Urothelium cell line (cell line): ENCODE results near the gene CFI.

ENCODE experiments used
- DNase-seq: peaks from one replicate; pipeline ENCODE4 v3.0.0; 2011; ENCODE audit warnings: low spot score, mixed read lengths
- FAIRE-seq: peaks from 2 replicates; lab custom pipeline; 2011; peaks lifted over from hg19 to GRCh38; lab: Jason Lieb, UNC

The CFI gene

GRCh38 chr4:109735566-109736365 is 66.0 kb downstream of the CFI start:
- no peak for FAIRE-seq
- DNase-seq, result no peak

- no peak for DNase-seq
- no peak for FAIRE-seq
These were observed 68.1 kb downstream of the CFI start for GRCh38 chr4:109733728-109734127.

- no peak for DNase-seq
- FAIRE-seq, result no peak
These were observed 70.9 kb downstream of the CFI start for GRCh38 chr4:109730619-109731545.

GRCh38 chr4:109729718-109730618 is 71.8 kb downstream of the CFI start, which contains the start of gene PLA2G12A:
TSS of gene PLA2G12A (minus strand) at chr4:109730070. CDS start at chr4:109729809, 261 bp downstream.
- DNase-seq (peak; percentile 92), FAIRE-seq (peak; percentile 37)

DNA sequence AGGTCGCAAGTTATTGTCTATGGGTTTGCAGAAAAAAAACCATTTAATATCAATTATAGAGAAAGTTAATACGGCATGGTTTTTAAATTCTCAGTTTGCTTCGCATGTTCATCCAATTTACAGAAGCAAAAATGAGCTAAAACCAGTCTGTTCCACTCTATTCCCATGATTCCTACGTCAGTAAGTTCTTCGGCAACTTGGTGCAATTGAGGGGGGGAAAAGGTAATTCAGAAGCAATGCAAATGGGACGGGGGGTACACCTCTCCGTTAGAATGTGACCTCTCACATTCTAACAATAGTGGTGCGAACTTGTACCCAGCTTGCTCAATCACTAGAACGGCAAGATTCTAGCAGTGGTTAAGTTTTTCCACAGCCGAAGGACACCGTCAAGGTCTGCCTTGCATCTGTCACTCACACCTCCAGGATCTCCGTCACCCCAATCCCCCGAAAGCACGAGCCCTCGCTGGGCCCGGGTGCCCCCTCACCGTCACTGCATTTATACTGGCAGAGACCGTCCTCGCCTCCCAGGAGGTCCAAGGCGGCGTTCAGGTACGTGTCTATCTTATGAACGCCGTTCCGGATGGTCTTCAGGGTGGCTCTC is 72.6 kb downstream of the CFI start:
- DNase-seq (peak; percentile 12), FAIRE-seq (no peak)

GRCh38 chr4:109728385-109728784 is 73.4 kb downstream of the CFI start:
- DNase-seq (no peak), FAIRE-seq (no peak)

DNA sequence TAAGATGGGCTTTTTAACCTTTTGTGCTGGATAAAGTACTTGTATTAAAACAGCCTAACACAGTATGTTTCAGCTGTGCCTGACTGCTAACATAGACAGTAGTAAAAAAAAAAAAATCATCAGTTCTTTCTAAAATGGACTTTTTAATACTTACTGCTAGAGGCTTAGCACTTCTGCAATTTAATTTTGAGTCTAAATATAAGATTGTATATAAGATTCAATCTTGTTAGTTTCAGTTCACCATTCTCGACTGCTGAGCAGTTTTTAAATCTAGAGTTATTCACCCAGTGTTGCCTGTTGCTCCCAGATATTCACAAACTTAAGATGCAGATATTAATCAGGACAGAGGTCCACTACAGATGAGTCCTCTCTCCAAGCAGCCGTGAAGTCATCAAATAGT is 78.7 kb downstream of the CFI start:
- FAIRE-seq (no peak), DNase-seq (no peak)

- DNase-seq, result no peak
- FAIRE-seq, result no peak
These were observed 79.4 kb downstream of the CFI start for GRCh38 chr4:109722357-109722756.

DNA sequence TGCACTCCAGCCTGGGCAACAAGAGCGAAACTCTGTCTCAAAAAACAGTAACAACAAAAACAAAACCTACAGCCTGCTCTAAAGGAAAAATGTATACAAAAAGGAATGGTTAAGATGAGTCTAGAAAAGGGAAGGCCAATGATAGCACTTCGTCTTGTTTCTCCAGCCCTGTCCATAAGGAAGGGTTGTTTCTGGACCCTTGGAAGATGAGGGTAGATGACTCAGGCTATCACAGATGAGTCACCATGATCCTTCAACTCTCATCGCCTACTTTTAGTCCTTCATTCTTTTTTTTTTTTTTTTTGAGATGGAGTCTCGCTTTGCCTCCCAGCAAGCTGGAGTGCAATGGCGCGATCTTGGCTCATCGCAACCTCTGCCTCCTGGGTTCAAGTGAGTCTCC is 80.8 kb downstream of the CFI start:
- DNase-seq (peak; percentile 58), FAIRE-seq (no peak)

DNA sequence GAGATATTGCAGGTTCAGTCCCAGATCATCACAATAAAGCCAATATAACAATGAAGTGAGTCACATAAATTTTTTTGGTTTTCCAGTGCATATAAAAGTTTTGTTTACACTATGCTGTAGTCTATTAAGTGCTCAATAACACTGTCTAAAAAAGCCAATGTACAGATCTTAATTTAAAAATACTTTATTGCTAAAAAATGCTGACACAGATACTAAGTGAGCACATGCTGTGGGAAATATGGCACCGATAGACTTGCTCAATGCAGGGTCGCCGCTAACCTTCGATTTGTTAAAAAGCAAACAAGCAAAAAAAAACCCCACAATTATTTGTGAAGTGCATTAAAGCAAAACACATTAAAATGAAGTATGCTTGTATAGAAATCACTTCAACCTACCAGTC is 82.2 kb downstream of the CFI start:
- DNase-seq (no peak), FAIRE-seq (no peak)

- DNase-seq (no peak), FAIRE-seq (no peak)
These were observed 83.0 kb downstream of the CFI start for GRCh38 chr4:109718759-109719158.

GRCh38 chr4:109713500-109713899 is 88.3 kb downstream of the CFI start:
- no peak for FAIRE-seq
- DNase-seq, result no peak

DNA sequence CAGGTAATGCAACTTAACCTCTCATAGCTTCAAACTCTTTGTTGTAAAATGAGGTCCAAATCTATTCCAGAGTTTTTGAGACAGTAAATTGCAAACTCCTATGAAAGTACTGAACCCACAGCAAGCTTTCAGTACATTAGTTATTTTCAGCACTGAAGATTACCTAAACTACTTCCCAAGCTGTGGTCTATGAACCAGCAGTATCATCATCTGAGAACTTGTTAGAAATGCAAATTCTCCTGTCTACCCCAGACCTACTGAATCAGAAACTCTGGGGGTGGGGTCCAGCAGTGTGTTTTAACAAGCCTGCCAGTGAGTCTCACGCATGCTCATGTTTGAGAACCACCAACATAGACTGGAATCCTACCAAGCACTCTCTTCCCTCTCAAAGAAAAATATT is 92.8 kb downstream of the CFI start:
- FAIRE-seq (no peak), DNase-seq (no peak)

- FAIRE-seq (no peak), DNase-seq (no peak)
These were observed 93.4 kb downstream of the CFI start for GRCh38 chr4:109708435-109708834.

DNA sequence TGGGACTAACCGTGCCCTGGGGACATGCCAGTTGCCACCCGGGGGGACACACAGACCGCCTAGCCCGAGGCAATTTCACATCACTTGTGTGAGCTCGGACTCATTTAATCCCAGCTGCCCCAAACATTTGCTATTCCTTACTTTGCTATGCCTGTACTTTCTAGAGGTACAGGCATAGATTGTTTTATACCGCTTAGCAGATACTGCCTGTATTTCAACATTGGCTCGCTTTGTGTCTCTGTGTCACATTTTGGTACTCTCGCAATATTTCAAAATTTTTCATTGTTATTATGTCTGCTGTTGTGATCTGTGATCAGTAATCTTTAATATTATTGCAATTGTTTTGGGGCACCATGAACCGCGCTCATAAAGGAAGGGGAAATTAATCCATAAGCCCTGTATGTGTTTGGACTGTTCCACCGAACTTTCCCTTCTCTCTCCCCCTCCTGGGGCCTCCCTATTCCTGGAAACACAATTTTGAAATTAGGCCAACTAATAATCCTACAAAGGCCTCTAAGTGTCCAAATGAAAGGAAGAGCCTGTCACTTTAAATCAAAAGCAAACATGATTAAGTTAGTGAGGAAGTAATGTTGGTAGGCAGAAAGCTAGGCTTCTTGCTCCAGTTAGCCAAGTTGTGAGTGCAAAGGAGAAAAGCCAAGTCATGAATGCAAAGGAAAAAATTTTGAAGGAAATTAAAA is 98.0 kb downstream of the CFI start:
- no peak for FAIRE-seq
- DNase-seq, result no peak

GRCh38 chr4:109702950-109703663 is 98.7 kb downstream of the CFI start, which contains the start of gene CASP6:
TSS of gene CASP6 (minus strand) at chr4:109703445. CDS start at chr4:109703395, 50 bp downstream.
- DNase-seq (peak; percentile 78), FAIRE-seq (no peak)

DNA sequence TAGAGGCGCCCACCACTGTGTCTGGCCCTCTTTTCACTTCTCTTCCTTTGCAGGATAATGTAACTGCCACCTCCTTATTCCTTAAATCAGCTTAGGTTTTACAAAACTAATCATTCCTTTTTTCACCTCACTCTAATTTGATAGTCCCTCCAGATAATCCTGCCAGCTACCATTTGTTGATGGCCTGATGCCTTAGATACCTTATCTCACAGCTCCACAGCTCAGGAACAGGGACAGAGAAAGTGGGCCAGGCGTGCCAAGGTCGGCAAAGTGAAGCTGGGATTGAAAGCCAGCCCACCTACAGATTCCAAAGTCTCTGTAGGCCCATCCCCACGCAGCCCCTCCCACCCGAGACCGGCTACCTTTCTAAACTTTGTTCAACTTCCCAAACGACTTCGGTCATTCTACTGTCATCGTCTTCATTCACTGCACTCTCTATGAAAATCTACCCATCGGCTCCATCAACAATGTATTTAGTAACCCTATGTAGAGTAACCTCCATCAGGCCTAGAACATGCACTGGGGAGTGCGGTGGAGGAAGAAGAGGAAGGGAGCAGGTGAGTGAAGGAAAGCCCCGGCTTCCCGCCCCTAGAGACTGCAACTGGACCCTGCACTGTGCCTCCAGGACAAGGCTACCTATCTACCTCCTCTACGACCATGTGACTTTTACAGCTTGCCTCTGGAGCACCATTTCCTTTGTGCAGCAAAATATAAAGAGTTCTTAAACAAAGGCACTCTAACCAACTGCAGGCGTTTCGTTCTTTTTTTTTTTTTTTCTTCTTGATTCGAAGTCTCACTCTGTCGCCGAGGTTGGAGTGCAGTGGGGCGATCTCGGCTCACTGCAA is 100.0 kb downstream of the CFI start:
- DNase-seq (peak; percentile 22), FAIRE-seq (no peak)
